Occipital lobe (tissue), 2 donors: Measurements from ENCODE around the gene UBN2. TPM values are rescaled to one million over a fixed set of nuclear protein-coding genes. Genes with fewer than 3 reads are reported as not detected.
"Not testable (repeated sequence)": the region's sequence is repeated elsewhere in the genome, so short reads cannot be mapped to it uniquely, and the experiment has no call there.

Experiments
- DNase-seq: peaks from one replicate; lab custom pipeline; 2025; lab: John Stamatoyannopoulos, UW
- total RNA-seq: library from RNA; depleted of rRNA; stranded (reverse); fragments of >200 nt; gene quantifications from one replicate; pipeline ENCODE4 v1.2.3, GENCODE V29; 2014

UBN2 gene
- total RNA-seq = 23.7 TPM

DNA sequence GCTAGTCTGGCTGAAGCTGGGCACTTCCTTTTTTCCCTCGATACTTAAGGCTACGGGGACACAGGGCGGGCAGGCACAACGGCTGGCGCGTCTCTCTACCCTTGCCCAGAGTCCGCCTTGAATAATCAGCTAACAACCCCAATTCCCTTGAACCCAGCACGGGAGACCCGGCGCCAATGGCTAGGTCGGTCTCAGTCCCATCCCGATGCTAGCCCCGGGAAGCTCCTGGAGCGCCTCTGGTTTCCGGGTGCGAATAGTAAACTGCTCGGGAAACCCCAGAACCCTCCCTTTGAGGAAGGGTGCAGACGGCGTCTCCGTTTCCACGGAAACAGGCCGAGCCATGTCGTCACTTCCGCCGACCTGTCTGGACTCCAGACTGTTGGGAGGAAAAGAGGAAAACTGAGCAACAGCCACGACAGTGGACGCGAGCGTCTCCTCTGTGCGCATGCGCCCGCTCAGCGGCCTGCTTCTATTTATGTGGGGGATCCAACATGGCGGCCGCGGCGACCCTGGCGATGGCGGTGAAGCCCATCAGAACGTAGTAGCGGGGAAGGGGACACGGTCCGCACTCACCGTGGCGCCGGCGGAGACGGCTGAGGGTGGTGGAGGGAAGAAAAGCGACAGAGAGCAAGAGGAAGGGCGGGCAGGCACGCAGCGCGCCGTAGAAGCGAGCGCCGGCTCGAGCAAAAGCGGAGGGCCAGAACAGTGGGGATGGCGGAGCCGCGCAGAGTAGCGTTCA is at the start of gene UBN2:
TSS of gene UBN2 (plus strand) at position 464 of the 739 bp plus-strand sequence. CDS start at position 712, 248 bp downstream.
- DNase-seq = peak; percentile 91

DNA sequence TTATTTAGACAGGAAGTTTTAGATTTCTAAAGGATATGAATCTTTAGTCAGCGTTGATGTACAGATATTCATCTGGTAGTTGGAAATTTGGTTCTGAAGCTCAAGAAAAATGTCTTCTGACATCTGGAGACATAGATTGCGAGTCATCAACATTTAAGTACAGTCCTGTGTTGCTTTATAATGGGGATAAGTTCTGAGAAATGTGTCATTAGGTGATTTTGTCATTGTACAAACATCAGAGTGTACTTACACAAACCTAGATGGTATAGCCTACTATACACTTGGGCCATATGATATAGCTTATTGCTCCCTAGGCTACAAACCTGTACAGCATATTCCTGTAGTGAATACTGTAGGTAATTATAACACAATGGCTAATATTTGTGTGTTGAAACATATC is 49.6 kb upstream of the UBN2 start:
- DNase-seq = no peak

DNA sequence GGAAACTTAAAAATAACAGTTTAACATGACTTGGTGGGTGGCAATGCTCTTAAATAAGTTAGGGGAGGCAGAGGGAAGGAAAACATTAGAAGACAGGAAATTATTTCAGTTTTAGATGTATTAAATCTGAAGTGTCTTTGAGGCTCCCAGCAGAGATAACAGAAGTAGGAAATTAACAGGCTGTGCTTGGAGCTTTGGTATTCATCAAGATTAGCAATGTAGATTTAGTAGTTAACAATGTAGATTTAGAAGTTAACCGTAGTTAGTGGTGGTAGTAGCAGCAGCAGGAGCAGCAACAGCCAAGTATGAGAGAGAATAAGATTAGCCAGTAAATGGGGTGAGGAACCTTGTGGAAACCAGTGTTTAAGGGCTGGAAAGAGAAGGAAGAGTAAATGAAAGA is 48.7 kb upstream of the UBN2 start:
- no peak for DNase-seq

DNA sequence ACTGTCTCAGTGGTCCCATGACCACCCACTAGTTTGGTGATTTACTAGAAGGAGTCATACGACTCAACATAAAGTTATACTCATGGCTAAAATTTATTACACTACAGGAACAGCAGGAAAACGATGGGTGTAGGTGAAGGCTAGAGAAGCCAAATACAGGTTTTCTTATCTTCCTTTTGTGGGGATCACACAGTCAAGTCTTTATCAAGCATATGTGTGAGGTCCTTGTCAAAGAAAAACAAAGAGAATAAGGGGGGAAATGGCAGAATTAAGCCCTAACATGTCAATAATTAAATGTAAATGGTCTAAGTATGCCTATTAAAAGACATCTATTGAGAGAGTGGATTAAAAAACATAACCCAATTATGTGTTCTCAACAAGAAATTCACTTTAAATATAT is 47.8 kb upstream of the UBN2 start:
- no peak for DNase-seq

DNA sequence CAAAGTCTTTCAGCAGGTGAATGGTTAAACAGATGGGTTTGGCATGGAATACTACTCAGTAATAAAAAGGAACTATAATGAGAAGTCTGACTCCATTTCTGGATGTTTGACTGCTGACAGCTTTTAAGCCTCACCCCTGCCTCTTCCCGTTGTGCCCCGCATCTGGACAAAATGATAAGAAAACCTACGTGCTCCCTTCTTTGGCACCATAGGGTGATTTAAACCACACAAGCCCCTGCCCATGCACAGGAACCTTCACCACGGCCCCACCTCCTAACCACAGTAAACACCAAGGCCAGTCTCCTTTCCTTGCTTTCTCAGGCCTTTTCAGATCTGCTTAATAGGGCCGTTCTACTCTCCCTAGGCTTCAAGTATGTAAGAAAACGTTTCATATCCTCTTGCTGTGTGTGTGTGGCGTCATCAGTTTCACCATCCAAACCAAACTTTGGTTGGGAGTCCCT is 47.1 kb upstream of the UBN2 start:
- no peak for DNase-seq

DNA sequence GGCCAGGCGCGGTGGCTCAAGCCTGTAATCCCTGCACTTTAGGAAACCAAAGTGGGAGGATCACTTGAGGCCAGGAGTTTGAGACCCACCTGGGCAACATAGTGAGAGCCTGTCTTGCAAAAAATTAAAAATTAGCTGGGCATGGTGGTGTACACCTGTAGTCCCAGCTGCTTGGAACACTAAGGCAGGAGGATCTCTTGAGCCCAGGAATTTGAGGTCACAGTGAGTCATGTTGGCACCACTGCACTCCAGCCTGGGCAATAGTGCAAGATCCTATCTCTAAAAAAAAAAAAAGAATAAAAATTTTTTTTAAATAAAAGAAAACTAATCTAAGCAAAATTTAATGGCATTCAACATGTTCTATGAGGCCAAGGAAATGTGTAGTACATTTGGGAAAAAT is 44.9 kb upstream of the UBN2 start:
- no peak for DNase-seq

DNA sequence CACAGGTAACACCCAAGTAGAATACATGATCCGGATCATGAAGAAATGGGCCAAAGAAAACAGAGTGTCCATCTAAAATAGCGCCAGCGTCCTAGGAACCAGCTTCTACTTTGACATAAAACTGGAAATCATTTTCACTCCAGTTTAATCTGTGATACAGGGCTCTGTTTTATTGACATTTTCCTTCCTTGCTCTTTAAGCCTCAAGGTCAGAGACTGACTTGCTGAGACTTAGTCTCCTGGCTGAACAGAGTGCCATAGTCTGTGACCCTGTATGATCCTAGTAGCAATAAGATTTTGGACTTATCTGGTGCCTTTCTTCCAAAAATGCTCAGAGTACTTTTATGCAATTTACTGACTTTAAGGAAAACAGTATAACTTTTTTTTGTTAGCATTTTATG is 41.7 kb upstream of the UBN2 start:
- DNase-seq = no peak

DNA sequence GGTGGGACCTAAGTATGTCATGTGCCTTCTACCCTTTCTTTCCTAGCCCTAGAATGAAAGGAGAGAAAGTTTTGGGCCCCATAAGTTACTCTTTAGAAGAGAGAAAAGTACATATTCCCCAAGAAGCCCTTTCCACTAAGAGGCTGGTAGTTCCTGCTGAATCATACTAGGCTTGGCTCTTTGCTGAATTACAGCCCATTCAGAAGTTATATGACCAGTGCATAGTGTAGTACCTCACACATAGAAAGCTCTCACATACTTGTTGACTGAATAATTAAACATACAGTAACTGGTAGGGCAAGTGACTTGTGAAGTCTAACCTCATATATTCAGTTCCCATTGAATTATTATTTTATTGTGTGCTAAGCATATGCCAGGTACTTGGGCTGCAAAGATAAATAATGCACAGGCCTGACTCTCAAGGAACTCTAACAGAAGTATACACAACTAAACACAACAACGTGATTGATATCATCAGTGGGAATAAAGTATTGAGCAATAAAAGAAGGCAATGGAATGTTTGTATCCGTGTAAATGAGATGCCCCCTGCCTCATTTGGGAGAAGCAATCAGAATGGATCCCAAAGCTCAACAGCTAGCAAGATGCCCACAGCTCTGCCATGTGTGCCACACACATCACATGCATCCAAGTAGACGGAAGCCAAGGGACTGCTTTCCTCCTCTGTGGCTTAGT is 38.9 kb upstream of the UBN2 start:
- DNase-seq = no peak

DNA sequence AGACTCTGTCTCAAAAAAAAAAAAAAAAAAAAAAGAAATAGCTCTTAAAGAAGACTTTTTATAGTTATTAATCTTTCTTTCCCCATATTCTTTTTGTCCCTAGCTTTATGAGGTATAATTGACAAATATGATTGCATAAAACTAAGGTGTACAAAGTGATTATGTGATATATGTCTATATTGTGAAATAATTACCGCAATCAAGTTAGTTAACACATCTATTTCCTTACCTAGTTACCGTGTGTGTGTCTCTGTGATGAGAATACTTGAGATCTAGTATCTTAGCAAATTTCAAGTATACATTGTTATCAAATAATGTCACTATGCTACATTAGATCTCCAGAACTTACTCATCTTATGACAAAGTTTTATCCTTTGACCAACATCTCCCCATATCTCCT is 30.7 kb upstream of the UBN2 start:
- DNase-seq = no peak

DNA sequence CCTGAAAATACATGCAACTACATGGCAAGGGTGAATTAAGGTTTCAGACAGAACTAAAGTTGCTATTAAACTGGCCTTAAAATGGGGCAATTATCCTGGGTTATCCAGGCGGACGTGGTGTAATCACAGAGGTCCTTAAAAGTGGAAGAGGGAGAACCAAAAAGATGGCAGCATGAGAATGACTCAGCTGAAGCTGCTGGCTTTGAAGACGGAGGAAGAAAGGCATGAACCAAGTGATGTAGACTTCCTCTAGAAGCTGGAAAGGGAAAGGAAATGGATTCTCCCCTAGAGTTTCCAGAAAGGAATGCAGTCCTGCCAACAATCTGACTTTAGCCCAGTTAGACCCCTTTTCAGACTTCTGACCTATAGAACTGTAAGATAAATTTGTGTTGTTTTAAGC is 27.0 kb upstream of the UBN2 start:
- DNase-seq = no peak

DNA sequence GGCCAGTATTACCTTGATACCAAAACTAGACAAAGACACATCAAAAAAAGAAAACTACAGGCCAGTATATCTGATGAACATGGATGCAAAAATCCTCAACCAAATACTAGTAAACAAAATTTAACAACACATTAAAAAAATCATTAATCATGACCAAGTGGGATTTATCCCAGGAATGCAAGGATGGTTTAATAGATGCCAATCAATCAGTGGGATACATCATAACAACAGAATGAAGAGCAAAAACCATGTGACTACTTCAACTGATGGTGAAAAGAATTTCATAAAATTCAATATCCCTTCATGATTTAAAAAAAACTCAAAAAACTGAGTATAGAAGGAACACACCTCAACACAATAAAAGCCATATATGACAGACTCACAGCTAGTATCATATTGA is 25.2 kb upstream of the UBN2 start:
- no peak for DNase-seq

DNA sequence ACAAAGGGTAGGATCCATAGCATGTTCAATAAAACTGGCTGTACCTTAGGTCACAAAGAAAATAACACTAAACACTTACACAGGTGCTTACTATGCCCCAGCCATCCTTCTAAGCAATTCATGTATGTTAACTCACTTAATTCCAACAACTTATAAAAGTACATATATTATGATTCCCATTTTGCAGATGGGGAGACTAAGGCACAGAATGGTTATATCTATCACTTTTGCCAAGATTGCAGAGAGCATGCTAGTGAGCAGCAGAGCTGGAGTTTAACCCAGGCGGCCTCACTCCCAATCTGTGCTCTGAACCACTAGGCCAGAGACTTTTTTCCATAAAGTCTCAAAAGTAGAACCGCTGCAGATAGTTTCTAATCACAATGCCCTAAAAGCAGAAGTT is 18.9 kb upstream of the UBN2 start:
- no peak for DNase-seq

DNA sequence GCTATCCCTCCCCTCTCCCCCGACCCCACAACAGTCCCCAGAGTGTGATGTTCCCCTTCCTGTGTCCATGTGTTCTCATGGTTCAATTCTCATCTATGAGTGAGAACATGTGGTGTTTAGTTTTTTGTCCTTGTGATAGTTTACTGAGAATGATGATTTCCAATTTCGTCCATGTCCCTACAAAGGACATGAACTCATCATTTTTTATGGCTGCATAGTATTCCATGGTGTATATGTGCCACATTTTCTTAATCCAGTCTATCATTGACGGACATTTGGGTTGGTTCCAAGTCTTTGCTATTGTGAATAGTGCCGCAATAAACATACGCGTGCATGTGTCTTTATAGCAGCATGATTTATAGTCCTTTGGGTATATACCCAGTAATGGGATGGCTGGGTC is 17.5 kb upstream of the UBN2 start:
- DNase-seq = not testable (repeated sequence)

DNA sequence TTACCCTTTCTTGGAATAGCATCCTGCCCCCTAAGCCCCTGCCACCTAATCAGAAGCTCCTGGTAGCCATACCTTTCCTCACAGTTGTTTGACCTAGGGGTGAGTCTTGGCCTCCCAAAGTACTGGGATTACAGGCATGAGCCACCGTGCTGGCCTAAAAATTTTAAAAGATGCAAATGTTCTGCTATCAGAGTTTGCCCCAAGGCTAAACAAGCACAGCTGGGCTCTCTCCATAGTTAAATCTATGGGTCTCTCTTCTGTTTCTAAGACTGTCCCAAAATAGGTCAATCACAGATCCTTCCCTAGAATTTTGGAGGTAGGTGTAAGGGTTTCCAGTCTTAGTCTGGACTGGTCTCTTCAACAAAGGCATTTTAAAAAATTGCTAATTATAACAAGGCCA is 12.9 kb upstream of the UBN2 start:
- DNase-seq = no peak

DNA sequence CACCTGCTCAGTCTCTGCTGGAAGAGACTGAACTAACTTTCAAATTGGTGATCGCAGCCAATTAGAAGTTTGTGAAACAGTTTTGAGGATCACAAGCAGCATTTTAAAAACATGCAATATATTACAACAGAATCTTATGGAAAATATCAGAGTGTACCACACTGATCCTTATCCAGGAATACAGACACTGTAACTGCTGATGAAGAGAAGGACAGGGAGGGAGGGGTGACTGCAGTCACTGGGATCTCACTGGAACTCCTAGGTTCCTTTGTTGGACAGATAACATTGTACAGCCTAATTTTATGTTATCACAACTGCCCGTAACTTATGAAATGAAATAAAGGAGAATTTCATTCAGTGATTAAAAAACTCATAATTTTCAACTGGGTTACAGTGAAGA is 6.8 kb upstream of the UBN2 start:
- no peak for DNase-seq

DNA sequence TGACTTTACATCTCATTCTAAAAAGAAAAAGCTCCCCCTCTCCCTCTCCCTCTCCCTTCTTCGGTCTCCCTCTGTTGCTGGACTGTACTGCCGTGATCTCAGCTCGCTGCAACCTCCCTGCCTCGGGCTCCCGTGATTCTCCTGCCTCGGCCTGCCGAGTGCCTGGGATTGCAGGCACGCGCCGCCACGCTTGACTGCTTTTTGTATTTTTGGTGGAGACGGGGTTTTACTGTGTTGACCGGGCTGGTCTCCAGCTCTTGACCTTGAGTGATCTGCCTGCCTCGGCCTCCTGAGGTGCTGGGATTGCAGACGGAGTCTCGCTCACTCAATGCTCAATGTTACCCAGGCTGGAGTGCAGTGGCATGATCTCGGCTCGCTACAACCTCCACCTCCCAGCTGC is 6.2 kb upstream of the UBN2 start:
- not testable (repeated sequence) for DNase-seq

DNA sequence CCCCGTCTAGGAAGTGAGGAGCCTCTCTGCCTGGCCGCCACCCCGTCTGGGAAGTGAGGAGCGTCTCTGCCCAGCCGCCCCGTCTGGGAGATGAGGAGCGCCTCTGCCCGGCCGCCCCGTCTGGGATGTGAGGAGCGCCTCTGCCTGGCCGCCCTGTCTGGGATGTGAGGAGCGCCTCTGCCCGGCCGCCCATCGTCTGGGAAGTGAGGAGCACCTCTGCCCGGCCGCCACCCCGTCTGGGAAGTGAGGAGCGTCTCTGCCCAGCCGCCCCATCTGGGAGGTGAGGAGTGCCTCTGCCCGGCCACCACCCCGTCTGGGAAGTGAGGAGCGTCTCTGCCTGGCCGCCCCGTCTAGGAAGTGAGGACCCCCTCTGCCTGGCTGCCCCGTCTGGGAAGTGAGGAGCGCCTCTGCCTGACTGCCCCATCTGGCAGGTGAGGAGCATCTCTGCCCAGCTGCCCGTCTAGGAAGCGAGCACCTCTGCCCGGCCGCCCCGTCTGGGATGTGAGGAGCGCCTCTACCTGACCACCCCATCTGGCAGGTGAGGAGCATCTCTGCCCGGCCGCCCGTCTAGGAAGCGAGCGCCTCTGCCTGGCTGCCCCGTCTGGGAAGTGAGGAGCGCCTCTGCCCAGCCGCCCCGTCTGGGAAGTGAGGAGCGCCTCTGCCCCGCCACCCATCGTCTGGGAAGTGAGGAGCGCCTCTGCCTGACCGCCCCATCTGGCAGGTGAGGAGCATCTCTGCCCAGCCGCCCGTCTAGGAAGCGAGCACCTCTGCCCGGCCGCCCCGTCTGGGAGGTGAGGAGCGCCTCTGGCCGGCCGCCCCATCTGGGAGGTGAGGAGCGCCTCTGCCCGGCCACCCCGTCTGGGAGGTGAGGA is 5.5 kb upstream of the UBN2 start:
- not testable (repeated sequence) for DNase-seq

DNA sequence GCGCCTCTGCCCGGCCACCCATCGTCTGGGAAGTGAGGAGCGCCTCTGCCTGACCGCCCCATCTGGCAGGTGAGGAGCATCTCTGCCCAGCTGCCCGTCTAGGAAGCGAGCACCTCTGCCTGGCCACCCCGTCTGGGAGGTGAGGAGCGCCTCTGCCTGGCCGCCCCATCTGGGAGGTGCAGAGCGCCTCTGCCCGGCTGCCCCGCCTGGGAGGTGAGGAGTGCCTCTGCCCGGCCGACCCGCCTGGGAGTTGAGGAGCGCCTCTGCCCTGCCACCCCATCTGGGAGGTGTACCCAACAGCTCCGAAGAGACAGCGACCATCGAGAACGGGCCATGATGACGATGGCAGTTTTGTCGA is 4.9 kb upstream of the UBN2 start:
- not testable (repeated sequence) for DNase-seq

DNA sequence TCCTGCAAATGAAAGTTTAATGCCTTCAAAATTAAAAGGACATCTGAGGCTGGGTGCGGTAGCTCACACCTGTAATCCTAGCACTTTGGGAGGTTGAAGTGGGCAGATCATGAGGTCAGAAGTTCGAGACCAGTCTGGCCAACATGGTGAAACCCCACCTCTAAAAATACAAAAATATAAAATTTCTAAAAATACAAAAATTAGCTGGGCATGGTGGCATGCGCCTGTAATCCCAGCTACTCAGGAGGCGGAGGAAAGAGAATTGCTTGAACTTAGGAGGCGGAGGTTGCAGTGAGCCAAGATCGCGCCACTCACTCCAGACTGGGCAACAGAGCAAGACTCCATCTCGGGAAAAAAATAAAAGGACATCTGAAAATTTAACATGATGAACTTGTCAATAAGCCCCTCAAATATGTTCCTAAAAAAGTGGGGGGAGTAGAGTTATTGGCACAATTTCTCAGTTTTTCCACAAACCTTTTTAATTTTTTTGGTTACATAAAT is 4.0 kb upstream of the UBN2 start:
- not testable (repeated sequence) for DNase-seq

DNA sequence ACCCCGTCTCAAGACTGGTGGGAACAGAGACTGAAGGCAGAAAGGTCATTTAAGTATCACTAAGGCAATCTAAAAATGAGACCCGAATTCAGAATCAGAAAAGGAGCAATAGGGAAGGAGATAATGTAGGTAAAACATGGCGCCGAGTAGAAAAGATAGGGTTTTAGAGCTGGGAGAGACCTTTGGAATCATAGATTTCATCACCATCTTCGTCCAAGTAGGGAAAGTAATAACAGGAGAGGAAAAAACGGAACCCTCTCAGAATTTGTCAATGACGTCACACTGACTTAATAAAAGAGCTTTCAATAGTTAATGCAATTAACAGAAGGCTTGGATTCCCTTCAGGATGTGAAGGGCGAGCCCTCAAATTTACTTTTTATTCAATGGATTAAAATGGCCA is 1.0 kb upstream of the UBN2 start:
- DNase-seq = no peak

DNA sequence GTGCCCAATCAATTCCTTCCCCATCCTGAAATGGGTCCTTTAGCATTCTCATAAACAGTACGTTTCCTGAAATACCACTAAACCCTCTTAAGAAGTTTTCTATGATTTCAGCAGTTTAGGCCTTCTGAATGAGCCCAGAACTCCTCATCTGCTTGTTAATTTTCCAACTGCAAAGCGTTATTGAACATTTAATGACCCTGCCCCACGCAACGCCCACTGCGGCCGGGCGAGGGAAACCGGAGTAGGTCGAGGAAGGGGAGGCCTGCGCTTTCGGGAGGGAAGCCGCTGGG is 608 bp upstream of the UBN2 start:
- no peak for DNase-seq
